HG02870 (cell line): ENCODE data around the gene ANXA11.

Source experiments
- ATAC-seq: cut with Tn5 transposase; IDR thresholded peaks from one replicate; pipeline ENCODE4 v1.9.1; 2021; ENCODE audit warnings: mild to moderate bottlenecking, moderate library complexity; ENCODE audit not compliant: unreplicated experiment

ANXA11 gene

GRCh38 chr10:80167471-80168161 lies 37.7 kb downstream of the ANXA11 start:
- no peak for ATAC-seq

- no peak for ATAC-seq
These were observed 38.5 kb downstream of the ANXA11 start for GRCh38 chr10:80166581-80167470.

GRCh38 chr10:80165173-80165572 lies 40.2 kb downstream of the ANXA11 start:
- ATAC-seq, result no peak

DNA sequence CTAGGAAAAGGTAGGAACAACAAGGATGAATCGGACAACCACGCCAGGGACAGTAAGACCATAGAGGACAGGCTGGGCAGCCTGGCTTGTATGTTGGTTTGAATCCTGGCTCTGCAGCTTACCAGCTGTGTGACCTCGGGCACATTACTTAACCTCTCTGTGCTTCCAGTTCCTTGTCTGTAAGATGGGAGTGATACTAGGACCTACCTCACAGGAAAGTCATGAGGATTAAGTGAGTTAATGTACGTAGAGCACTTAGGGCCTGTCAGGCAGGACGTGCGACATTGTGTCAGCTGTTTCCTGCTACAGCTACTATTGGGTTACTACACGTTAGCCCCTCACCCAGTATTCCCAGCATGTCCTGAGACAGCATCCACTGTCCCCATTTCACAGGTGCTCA lies 40.7 kb downstream of the ANXA11 start:
- ATAC-seq, result no peak

- no peak for ATAC-seq
These were observed 41.5 kb downstream of the ANXA11 start for GRCh38 chr10:80163741-80164341.

DNA sequence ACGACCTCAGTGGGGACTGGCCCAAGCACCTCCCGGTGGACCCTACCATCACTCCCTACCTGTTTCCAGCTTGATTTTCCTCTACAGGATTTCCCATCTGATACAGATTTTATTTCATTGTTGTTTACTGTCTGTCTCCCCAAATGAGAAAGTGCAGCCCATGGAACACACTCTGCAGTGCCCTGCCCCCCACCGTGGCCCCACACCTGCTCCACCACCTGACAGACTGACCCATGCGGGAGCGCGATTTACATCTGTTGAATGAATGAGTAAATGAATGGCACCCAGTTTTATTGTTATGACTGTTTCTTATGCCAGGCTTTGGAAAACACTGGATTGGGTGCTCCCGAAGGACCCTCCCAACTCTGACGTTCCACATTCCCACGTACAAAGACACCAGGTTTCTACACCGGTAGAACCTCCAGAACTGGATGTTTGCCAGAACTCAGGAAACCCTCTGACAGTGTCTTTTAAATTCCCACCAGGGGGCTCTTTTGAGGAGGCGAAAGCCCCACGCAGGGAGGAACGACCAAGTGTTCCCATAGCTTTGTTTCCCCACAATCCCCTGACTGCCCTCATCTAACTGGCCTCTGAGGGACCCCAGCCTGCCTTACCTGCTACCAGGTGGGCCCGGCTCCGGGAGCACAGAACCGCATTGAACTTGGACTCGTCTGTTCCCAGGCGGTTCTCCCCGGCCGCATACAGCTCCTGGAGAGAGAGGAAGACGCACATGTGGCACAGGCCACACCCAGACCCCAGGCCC lies 43.8 kb downstream of the ANXA11 start:
- ATAC-seq, result no peak

- ATAC-seq, result no peak
These were observed 44.7 kb downstream of the ANXA11 start for GRCh38 chr10:80160361-80161320.

DNA sequence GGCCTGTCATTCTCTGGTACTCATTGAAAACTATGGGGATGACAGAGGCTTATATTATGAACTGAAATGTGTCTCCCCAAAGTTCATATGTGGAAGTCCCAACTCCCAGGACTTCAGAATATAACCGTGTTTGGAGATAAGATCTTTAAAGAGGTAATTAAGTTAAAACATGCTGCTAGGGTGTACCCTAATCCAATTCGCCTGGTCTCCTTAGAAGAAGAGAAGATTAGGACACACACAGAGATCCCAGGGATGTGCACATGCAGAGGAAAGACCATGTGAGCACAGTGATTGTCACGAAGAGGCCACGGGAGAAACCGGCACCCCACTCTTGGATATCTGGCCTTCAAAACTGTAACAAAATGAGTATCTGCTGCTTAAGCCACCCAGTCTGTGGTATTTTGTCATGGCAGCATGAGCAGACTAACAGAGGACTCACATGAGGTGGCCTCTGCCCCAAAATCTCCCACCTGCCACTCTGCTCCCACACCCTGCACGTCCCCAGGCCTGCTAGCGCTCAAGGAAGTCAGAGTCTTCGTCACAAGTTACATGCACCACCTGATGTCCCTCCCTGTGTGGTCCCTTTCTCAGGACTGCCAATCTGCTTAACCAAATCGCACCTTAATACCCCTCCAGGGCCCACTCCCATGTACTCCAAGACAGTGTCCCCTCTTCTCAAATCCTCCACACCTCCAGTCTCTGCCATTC lies 46.0 kb downstream of the ANXA11 start:
- no peak for ATAC-seq

DNA sequence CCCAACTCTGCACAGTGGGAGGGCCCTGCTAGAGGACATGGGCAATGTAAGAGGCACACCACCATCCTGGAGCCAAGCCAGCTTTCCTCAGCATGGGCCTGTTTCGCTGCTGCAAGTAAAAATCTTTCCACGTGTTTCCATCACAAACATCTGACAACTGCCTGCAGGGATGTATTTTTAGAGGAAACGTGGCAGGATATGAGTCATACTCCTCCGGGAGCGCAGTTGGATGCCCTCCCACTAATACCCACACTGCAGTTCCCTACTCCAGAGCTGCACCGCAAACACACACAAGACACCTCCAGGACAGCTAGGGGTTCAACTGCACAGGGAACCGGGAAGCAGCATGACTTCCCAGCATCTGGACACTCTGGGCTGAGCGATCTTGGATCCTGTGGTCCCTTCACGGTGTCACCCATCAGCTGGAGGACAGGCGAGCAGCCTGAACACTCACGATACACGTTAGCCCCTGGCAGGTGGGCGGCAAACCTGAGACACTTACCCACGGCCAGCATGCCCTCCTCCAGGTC lies 46.7 kb downstream of the ANXA11 start:
- no peak for ATAC-seq

DNA sequence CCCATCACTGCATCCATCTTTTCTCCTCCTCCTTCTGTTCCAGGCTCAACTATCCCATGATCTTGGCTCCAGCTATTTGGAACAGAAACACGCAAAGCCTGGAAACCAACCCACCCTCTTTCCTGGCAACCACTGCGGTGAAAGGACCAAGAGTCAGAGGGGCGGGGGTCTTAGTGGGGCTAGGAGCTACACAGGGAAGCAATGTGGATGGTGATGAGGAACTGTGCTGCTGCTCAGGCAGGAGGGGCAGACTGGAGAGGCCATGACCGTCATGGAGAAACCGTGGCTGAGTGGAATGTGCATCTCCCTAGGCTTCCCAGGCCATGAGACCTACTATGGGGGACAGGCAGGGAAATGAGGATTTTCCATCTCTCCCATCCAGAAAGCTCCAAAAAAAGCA lies 47.2 kb downstream of the ANXA11 start:
- ATAC-seq, result no peak

DNA sequence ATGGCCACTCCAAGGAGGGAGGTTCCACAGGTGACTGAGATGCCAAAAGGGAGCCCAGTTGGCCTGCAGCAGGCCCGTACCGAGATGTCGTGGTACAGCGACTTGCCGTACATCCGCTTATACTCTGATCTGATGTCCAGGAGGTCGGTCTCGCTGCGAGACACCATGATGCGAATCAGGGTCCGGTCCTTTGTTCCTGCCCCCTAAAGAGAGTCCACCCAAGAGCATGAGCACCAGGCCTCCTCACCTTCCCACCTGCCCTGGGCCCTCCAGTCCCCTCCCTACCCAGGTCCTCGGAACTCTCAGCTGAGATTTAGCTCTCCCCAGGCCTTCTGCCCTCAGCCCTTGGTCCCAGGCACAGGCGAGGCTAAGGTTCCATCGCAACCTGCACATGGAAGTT lies 47.8 kb downstream of the ANXA11 start:
- ATAC-seq, result no peak

- ATAC-seq, result no peak
These were observed 49.1 kb downstream of the ANXA11 start for GRCh38 chr10:80156216-80156615.

- no peak for ATAC-seq
These were observed 49.6 kb downstream of the ANXA11 start for GRCh38 chr10:80155696-80156215.

DNA sequence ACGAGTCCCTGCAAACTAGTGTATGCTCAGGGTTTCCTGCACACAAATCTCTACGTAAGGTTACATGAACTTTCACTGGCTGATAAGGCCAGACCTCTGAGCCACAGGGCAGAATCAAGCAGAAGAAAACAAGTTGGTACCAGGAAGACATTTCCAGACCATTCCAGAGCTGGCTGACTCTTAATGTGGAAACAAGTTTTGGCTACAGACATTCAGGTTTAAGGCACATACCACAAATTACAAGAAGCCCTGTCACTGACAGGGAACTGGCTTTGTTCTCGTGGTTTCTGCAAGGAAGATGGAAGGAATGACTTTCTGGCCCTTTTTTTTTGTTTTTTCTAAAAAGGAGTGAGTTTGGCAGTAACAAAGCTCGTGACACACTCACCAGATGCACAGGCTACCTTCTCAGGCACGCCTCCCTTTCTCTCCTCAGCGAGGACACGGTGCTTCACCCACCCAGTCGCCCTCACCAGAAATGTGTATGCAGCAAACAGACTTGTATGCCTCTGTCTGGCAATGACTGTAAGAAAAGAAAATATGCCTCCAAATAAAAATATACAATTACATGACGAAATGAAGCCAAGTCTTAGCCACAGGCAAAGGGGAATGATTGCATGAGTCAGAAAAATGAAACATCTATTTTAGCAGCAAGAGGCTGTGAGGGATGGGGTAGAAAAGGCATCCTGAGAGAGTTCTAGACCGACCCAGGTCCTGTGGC lies 50.2 kb downstream of the ANXA11 start:
- no peak for ATAC-seq

- ATAC-seq, result no peak
These were observed 50.7 kb downstream of the ANXA11 start for GRCh38 chr10:80154626-80154977.

GRCh38 chr10:80153460-80153859 lies 51.9 kb downstream of the ANXA11 start:
- no peak for ATAC-seq

GRCh38 chr10:80152820-80153219 lies 52.5 kb downstream of the ANXA11 start:
- no peak for ATAC-seq

GRCh38 chr10:80150172-80150571 lies 55.2 kb downstream of the ANXA11 start:
- ATAC-seq, result no peak
